GM08714 (cell line): ENCODE results near the gene AZIN2.
"Not testable (repeated sequence)": the region's sequence is repeated elsewhere in the genome, so short reads cannot be mapped to it uniquely, and the experiment has no call there.

ENCODE experiments used
- H3K4me3 ChIP-seq: fragments of 200-500 bp; sonication (Bioruptor generic); 2 replicates; pipeline ENCODE4 v1.5.1; 2014; ENCODE audit warnings: mild to moderate bottlenecking, low read length, inconsistent platforms
- ZNF274 ChIP-seq: IDR thresholded peaks from 2 replicates; pipeline ENCODE4 v1.6.1; 2012; ENCODE audit warnings: mild to moderate bottlenecking, low read depth, low read length

Gene AZIN2

DNA sequence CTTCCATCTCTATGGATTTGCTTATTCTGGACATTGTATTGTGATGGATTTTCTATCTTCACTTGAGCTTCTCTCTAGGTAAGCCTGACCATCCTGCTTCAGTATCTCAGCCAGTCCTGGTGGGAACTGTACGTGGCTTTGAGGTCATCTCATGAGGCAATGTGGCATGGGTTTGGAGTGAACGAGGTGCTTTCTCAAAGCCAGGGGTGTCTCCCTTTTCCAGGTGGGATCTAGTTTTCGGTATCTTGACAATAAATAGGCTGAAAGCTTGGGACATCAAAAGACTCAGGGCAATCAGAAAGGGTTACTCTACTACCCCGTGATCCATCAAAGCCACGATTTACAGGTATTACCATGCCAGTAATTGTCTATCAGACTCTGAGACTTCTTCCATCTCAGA, 40.8 kb downstream of the AZIN2 start:
- no peak overlapping the region for H3K4me3 ChIP-seq
- TF ChIP-seq ZNF274: no peak

DNA sequence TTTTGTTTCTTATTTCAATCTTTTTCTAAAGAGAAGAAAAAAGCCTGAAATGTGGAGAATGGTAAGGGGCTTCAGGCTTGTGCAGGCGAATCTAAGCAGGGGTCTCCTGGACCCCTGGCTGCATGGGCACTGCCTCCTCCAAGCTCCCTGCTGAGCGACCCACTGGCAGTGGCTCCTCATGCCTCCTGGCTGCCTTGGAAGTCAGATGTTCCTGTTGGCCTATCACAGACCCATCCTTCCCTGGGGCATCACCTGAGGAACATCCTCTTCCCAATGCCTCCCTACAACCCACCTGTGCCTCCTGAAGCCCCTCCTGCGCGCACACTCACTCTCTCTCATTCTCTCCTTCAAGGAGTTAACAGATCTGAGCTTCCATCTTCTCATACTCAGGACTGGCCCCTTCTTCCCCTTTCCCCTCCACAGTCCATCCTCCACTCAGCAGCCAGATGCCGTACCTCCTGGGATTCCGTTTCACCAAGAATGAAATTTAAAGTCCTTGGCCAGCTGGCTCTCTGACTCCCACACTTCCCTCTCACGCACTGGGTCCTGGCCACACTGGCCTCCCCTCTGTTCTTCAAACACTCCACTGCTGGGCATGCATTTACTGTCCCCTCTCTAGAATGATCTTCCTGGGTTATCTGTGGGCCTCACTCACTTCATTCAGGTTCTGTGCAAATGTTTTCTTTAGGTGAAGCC, 41.7 kb downstream of the AZIN2 start:
- H3K4me3 ChIP-seq: no peak overlapping the region
- TF ChIP-seq ZNF274: no peak

GRCh38 chr1:33123266-33123665, 42.3 kb downstream of the AZIN2 start:
- TF ChIP-seq ZNF274: no peak
- no peak overlapping the region for H3K4me3 ChIP-seq

- not testable (repeated sequence) for H3K4me3 ChIP-seq
Measured at GRCh38 chr1:33124647-33125046, 43.7 kb downstream of the AZIN2 start.

DNA sequence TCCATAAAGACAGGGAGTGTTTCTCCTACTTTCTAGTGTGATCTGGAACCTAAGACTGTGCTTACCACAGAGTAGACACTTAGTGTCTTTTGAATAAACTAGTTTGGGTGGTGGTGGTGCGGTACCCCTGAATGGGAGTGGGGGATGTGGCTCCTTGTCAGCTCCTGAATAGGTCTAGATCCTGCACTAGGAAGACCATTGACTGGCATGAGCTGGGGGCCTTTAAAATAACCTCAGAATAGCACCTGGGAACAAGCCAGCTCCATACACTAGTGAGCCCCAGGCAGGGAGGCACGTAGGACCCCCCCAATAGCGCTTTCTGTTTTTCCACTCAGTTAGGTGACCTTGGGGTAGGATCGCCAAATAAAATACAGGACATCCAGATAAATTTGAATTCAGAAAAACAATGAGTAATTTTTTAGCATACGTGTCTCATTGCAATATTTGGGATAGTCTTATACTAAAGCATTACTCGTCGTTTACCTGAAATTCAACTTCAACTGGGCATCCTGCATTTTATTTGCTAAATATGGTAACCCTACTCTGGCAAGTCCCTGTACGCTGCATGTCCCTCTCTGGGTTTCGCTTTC, 45.6 kb downstream of the AZIN2 start:
- no peak for TF ChIP-seq ZNF274
- H3K4me3 ChIP-seq: peak overlapping the region; percentile 93

DNA sequence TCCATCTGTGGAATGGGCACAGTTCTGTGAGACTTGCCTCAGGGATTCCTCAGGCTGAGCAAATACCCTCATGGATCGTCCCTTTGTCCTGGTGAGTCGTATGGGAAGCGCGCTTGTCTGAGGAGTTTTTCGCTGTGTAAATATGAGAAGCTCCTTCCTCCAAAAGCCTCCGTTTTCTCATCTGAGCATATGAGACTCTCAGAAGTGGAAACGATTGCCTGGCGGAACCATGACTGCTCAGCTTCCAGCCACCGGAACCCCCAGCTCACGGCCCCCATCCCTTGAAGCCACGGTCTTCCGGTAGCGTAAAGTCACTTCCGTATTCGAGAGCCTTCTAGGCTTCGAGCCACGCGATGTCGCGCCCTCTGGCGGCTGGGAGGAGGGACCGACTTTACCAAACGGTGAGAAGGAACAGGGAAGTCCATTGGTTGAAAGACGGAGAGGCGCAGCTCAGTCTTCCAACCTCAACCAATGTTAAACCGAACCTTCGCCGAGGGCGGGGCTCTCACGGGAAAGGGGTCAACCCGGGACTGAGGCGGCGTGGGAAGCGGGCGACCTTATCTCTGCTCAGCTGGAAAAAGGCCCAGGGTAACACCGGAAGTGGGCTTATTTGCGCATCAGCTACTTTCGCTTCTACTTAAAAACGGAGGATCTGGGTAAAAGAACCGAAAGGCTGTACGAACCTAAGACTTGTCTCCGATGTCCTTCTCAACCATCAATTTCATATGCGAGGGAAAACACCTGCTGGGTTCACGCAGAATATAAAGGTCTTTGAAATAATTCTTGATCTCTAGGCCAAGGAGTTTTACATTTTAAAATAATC, 46.3 kb downstream of the AZIN2 start:
- TF ChIP-seq ZNF274: no peak
- H3K4me3 ChIP-seq: peak overlapping the region; percentile 95

- TF ChIP-seq ZNF274: no peak
- no peak overlapping the region for H3K4me3 ChIP-seq
Measured at GRCh38 chr1:33128781-33129180, 47.8 kb downstream of the AZIN2 start.

- no peak for TF ChIP-seq ZNF274
- no peak overlapping the region for H3K4me3 ChIP-seq
Measured at GRCh38 chr1:33130297-33130696, 49.3 kb downstream of the AZIN2 start.

DNA sequence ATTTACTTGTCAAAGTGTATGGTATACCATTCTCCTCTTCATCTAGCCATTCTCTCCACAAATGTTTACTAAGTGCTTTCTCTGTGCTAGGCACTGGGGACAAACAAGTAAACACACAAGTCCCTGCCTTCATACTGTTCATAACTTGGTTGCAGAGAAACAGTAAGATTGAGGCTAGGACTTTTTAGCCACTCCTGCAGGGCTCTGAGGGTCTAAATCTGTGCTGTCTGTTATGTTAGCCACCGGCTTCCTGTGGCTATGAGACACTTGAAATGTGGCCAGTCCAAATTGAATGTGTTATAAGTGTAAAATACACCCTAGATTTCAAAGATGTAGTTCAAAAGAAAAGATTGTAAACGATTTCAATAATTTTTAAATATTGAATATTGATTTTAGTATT, 50.2 kb downstream of the AZIN2 start:
- H3K4me3 ChIP-seq: no peak overlapping the region
- TF ChIP-seq ZNF274: no peak

DNA sequence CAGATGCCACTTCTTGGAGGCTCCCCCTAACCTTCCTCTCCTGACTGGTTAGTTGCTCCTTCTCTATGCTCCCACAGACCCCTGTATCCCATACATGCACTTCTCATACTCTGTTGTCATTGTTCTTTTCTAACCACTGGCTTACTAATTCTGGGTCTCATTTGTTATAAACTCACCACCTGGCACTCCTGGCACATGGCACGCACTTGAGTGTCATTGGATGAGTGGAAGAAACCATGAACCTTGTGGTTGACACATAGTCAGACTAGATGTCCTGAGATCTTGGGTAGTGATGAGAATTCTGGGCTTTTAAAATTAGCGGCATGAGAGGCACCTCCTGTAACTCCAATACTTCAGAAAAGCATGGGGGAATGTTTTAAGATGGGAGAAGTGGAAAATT, 51.6 kb downstream of the AZIN2 start:
- no peak for TF ChIP-seq ZNF274
- no peak overlapping the region for H3K4me3 ChIP-seq

- TF ChIP-seq ZNF274: no peak
- H3K4me3 ChIP-seq: no peak overlapping the region
Measured at GRCh38 chr1:33133478-33134105, 52.6 kb downstream of the AZIN2 start.

DNA sequence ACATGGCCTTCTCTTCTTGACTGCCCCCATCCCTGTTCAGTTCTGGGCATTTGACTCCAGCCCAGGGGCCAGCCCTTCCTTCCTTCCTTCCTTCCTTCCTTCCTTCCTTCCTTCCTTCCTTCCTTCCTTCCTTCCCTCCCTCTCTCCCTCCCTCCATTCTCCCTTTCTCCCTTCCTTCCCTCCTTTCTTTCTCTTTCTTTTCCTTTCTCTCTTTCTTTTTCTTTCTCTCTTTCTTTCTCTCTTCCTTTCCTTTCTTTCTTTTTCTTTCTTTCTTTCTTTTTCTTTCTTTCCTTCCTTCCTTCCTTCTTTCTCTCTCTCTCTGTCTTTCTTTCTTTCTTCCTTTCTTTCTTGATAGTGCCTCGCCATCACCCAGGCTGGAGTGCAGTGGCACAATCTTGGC, 55.1 kb downstream of the AZIN2 start:
- H3K4me3 ChIP-seq: not testable (repeated sequence)

GRCh38 chr1:33137800-33138199, 56.8 kb downstream of the AZIN2 start:
- TF ChIP-seq ZNF274: no peak
- H3K4me3 ChIP-seq: no peak overlapping the region
